GM23338 (cell line): ENCODE measurements around the gene PECR.

Experiments
- EZH2phosphoT487 ChIP-seq: fragments of 200-600 bp; sonication (generic); IDR thresholded peaks from one replicate; pipeline ENCODE4 v1.8.1; 2018; ENCODE audit warnings: antibody characterized with exemption; ENCODE audit not compliant: unreplicated experiment
- TF ChIP-seq, protein P1 (sequence below), 2 experiments: fragments of 200-600 bp in 1 of 2; sonication (generic) in 1 of 2; conservative IDR thresholded peaks; 2 replicates each; pipeline versions ENCODE4 v1.5.1 to v1.6.1; 2016 to 2017; ENCODE audit warnings: antibody characterized with exemption in 2 of 2, low read depth in 2 of 2, mild to moderate bottlenecking in 2 of 2, moderate library complexity in 1 of 2

GRCh38 chr2:216052420-216052819, 29.2 kb downstream of the PECR start:
- TF ChIP-seq, protein P1, sequence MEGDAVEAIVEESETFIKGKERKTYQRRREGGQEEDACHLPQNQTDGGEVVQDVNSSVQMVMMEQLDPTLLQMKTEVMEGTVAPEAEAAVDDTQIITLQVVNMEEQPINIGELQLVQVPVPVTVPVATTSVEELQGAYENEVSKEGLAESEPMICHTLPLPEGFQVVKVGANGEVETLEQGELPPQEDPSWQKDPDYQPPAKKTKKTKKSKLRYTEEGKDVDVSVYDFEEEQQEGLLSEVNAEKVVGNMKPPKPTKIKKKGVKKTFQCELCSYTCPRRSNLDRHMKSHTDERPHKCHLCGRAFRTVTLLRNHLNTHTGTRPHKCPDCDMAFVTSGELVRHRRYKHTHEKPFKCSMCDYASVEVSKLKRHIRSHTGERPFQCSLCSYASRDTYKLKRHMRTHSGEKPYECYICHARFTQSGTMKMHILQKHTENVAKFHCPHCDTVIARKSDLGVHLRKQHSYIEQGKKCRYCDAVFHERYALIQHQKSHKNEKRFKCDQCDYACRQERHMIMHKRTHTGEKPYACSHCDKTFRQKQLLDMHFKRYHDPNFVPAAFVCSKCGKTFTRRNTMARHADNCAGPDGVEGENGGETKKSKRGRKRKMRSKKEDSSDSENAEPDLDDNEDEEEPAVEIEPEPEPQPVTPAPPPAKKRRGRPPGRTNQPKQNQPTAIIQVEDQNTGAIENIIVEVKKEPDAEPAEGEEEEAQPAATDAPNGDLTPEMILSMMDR (conservative IDR thresholded peaks at IDR 0.05; ENCODE audit: low read depth in 2 of 2), result no peak
- TF ChIP-seq EZH2phosphoT487, result no peak
